Brain microvascular endothelial cell (primary cell): ENCODE results near the gene TRIM4.

Experiments
- DNase-seq: peaks from one replicate; pipeline ENCODE4 v3.0.0-alpha.2; 2020
- H3K27ac ChIP-seq: fragments of 250-450 bp; sonication (Bioruptor Pico); 2 replicates; pipeline ENCODE4 v1.5.1; 2020; ENCODE audit warnings: mild to moderate bottlenecking, moderate library complexity
- H3K27me3 ChIP-seq: fragments of 250-450 bp; sonication (Bioruptor Pico); replicated peaks from 2 replicates; pipeline ENCODE4 v1.5.1; 2020; ENCODE audit warnings: mild to moderate bottlenecking
- H3K36me3 ChIP-seq: fragments of 250-450 bp; sonication (Bioruptor Pico); replicated peaks from 2 replicates; pipeline ENCODE4 v1.5.1; 2020; ENCODE audit warnings: mild to moderate bottlenecking
- H3K4me3 ChIP-seq: 2 replicates; pipeline ENCODE4 v1.5.1; 2011; ENCODE audit warnings: low read depth, mild to moderate bottlenecking, control low read depth, low read length, moderate library complexity
- CTCF ChIP-seq: IDR thresholded peaks from 2 replicates; pipeline ENCODE4 v1.5.1; 2011; ENCODE audit warnings: low read depth, mild to moderate bottlenecking, moderate library complexity, low read length, control low read depth, inconsistent platforms; ENCODE audit errors: missing control alignments
- in situ Hi-C: cut with HindIII; loops from 2 replicates; pipeline ENCODE4 v1.10.0; 2017; ENCODE audit warnings: low sequenced_read_pairs, low pct_ligation_motif_present

Gene TRIM4

GRCh38 chr7:99860281-99861127 is 58.8 kb downstream of the TRIM4 start:
- DNase-seq: peak; percentile 53
- no peak for TF ChIP-seq CTCF
- H3K27ac ChIP-seq: no peak overlapping the region
- in situ Hi-C loops: no loop called here
- H3K36me3 ChIP-seq: no peaks in the 10 kb centered on the region
- H3K4me3 ChIP-seq: no peak overlapping the region
- no peaks in the 10 kb centered on the region for H3K27me3 ChIP-seq

DNA sequence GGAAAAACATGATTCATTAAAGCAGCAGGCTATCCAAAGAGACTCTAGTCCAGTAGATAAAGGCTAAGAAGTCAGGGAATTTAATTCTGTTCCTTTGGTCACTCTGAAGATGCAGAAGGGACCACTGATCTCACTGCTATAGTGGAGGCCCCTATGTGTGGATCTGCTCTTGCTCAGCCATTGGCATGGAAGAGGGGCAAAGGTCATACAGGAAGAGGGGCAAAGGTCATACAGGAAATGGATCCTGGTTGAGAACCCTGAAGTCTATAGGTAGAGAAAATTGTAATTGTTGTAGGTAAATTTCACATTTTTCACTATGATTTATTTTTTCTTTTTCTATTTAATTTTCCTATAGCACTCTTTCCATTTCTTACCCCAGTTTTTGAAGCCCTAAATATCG is 64.1 kb downstream of the TRIM4 start:
- Histone ChIP-seq H3K27ac (no peak overlapping the region), H3K4me3 (no peak overlapping the region), H3K36me3 (no peaks in the 10 kb centered on the region), H3K27me3 (no peaks in the 10 kb centered on the region)
- in situ Hi-C loops: no loop called here
- no peak for TF ChIP-seq CTCF
- DNase-seq: no peak

DNA sequence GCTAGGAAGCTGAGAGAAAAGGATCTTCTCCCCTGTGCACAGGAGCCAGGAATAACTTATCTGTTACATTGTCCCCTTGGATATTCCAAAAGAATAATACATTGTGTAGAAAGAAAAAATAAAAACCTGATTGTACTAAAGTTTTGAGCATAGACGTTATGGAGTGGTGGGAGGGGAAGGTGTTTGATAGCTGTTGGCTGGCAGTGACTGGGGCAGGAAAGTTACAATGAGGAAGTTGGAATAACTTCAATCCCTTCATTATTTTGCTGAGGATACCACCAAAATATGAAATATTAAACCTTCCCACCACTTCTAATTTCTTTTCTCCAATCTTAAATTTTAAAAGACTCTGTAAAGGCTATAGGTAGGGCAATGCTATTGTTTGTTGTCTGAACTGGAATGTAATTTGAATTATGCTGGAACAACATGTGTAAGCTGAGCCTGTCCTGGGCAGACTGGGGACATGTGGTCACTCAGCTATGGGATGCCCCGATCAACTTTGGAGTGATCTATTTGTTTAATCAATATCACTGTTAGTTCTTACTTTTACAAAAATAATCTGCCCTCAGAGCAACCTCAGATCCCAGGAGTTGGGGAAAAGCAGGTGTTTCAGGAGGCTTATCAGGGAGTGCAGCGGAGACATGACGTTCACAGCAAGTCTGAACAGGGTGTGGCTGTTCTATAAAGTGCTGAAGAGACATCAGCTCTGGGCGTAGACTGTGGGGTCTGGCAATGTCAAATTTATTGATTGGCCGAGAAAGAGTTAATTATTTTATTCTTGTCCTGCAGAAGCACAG is 70.7 kb downstream of the TRIM4 start:
- Histone ChIP-seq H3K36me3 (no peaks in the 10 kb centered on the region), H3K27me3 (no peaks in the 10 kb centered on the region), H3K4me3 (no peak overlapping the region), H3K27ac (no peak overlapping the region)
- no peak for DNase-seq
- no peak for TF ChIP-seq CTCF
- in situ Hi-C loops: no loop called here

DNA sequence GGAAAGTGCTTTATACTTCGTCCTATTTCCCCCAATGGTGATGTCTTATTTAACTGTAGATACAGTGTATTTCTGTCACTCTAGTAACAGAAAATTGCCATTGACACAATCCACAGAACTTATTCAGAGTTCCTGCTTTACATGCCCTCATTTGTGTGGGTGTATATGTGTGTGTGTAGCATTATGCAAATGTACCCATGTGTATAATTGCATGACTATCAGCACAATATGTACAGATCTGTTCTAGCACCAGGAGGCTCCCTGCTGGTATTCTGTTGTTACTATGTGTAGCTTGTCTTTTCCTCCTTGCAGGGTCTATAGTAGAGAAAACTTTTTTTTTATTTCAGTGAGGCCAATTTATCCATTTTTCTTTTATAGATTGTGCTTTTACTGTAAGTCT is 75.0 kb downstream of the TRIM4 start:
- no peak for TF ChIP-seq CTCF
- Histone ChIP-seq H3K36me3 (no peaks in the 10 kb centered on the region), H3K27ac (no peak overlapping the region), H3K4me3 (no peak overlapping the region), H3K27me3 (peaks cover 2% of the 10 kb centered on the region)
- no peak for DNase-seq
- in situ Hi-C loops: no loop called here

GRCh38 chr7:99843808-99844207 is 75.5 kb downstream of the TRIM4 start:
- Histone ChIP-seq H3K27me3 (peaks cover 2% of the 10 kb centered on the region), H3K27ac (no peak overlapping the region), H3K4me3 (no peak overlapping the region), H3K36me3 (no peaks in the 10 kb centered on the region)
- no peak for TF ChIP-seq CTCF
- DNase-seq: no peak
- in situ Hi-C loops: no loop called here
